Testis (tissue), 2 donors: ENCODE data around the gene THTPA.

Source experiments
- CTCF ChIP-seq, 3 experiments: fragments of 450-650 bp in 2 of 3; fragments of 200-600 bp in 1 of 3; sonication (generic) in 1 of 3; IDR thresholded peaks; one replicate each; pipeline ENCODE4 v1.5.1; 2016 to 2019; ENCODE audit warnings: antibody characterized with exemption in 3 of 3, mild to moderate bottlenecking in 2 of 3, moderate library complexity in 1 of 3
- POLR2A ChIP-seq: fragments of 450-650 bp; IDR thresholded peaks from one replicate; pipeline ENCODE4 v1.6.1; 2017; ENCODE audit warnings: antibody characterized with exemption, mild to moderate bottlenecking, moderate library complexity

- TF ChIP-seq CTCF (IDR thresholded peaks at IDR 0.05), result no peak
- no peak for TF ChIP-seq POLR2A
These were observed 42.9 kb upstream of the THTPA start for GRCh38 chr14:23513005-23513817.
